ENCODE measurements around the gene TADA2B.

Gene TADA2B

GRCh38 chr4:7030856-7031255 lies 12.3 kb upstream of the TADA2B start:
- Histone ChIP-seq H3K27ac (ENCODE audit: low read length) (no peak overlapping the region), H3K9ac (ENCODE audit: low read length) (no peak overlapping the region), H2AFZ (ENCODE audit: low read depth, low read length) (no peak overlapping the region), H3K4me2 (ENCODE audit: low read length) (no peak overlapping the region), H3K4me1 (ENCODE audit: low read length) (no peaks in the 10 kb centered on the region), H3K36me3 (replicated peaks; ENCODE audit: low read depth, low read length) (peaks cover 28% of the 10 kb centered on the region), H3K27me3 (ENCODE audit: low read depth, low read length) (no peaks in the 10 kb centered on the region), H3K4me3 (ENCODE audit: low read length) (no peak overlapping the region), H4K20me1 (ENCODE audit: insufficient read depth, low read length) (no peaks in the 10 kb centered on the region), H3K79me2 (ENCODE audit: low read length) (no peaks in the 10 kb centered on the region), H3K9me3 (ENCODE audit: insufficient read depth, low read length) (no peaks in the 10 kb centered on the region)
- TF ChIP-seq EZH2phosphoT487 (IDR thresholded peaks at IDR 0.05; ENCODE audit: low read depth) (no peak), CTCF (IDR thresholded peaks at IDR 0.05; ENCODE audit: low read depth, low read length) (no peak)

GRCh38 chr4:7031558-7032449 lies 11.4 kb upstream of the TADA2B start:
- H2AFZ ChIP-seq (ENCODE audit: low read depth, low read length) = no peak overlapping the region

GRCh38 chr4:7032596-7032995 lies 10.6 kb upstream of the TADA2B start:
- Histone ChIP-seq H3K4me1 (ENCODE audit: low read length) (no peaks in the 10 kb centered on the region), H3K79me2 (ENCODE audit: low read length) (no peaks in the 10 kb centered on the region), H3K27me3 (ENCODE audit: low read depth, low read length) (no peaks in the 10 kb centered on the region), H2AFZ (ENCODE audit: low read depth, low read length) (no peak overlapping the region), H3K9me3 (ENCODE audit: insufficient read depth, low read length) (no peaks in the 10 kb centered on the region), H3K27ac (ENCODE audit: low read length) (no peak overlapping the region), H3K9ac (ENCODE audit: low read length) (no peak overlapping the region), H3K4me2 (ENCODE audit: low read length) (no peak overlapping the region), H3K4me3 (ENCODE audit: low read length) (no peak overlapping the region), H4K20me1 (ENCODE audit: insufficient read depth, low read length) (no peaks in the 10 kb centered on the region), H3K36me3 (replicated peaks; ENCODE audit: low read depth, low read length) (peaks cover 24% of the 10 kb centered on the region)
- TF ChIP-seq EZH2phosphoT487 (IDR thresholded peaks at IDR 0.05; ENCODE audit: low read depth) = no peak

More at GRCh38 chr4:7031558-7032449, 11.4 kb upstream of the TADA2B start:
- Histone ChIP-seq H3K4me2 (ENCODE audit: low read length) (no peak overlapping the region), H3K27me3 (ENCODE audit: low read depth, low read length) (no peaks in the 10 kb centered on the region), H3K9ac (ENCODE audit: low read length) (no peak overlapping the region), H4K20me1 (ENCODE audit: insufficient read depth, low read length) (no peaks in the 10 kb centered on the region), H3K27ac (ENCODE audit: low read length) (no peak overlapping the region), H3K36me3 (replicated peaks; ENCODE audit: low read depth, low read length) (peaks cover 28% of the 10 kb centered on the region), H3K4me3 (ENCODE audit: low read length) (no peak overlapping the region), H3K9me3 (ENCODE audit: insufficient read depth, low read length) (no peaks in the 10 kb centered on the region), H3K79me2 (ENCODE audit: low read length) (no peaks in the 10 kb centered on the region), H3K4me1 (ENCODE audit: low read length) (no peaks in the 10 kb centered on the region)
- TF ChIP-seq CTCF (IDR thresholded peaks at IDR 0.05; ENCODE audit: low read depth, low read length) = no peak

- Histone ChIP-seq H4K20me1 (ENCODE audit: insufficient read depth, low read length) (no peaks in the 10 kb centered on the region), H2AFZ (ENCODE audit: low read depth, low read length) (no peak overlapping the region), H3K79me2 (ENCODE audit: low read length) (no peaks in the 10 kb centered on the region), H3K9me3 (ENCODE audit: insufficient read depth, low read length) (no peaks in the 10 kb centered on the region), H3K4me1 (ENCODE audit: low read length) (no peaks in the 10 kb centered on the region), H3K4me3 (ENCODE audit: low read length) (no peak overlapping the region), H3K27me3 (ENCODE audit: low read depth, low read length) (no peaks in the 10 kb centered on the region), H3K27ac (ENCODE audit: low read length) (no peak overlapping the region), H3K9ac (ENCODE audit: low read length) (no peak overlapping the region), H3K36me3 (replicated peaks; ENCODE audit: low read depth, low read length) (peaks cover 21% of the 10 kb centered on the region), H3K4me2 (ENCODE audit: low read length) (no peak overlapping the region)
- TF ChIP-seq CTCF (IDR thresholded peaks at IDR 0.05; ENCODE audit: low read depth, low read length) (no peak), EZH2phosphoT487 (IDR thresholded peaks at IDR 0.05; ENCODE audit: low read depth) (no peak)
Measured at GRCh38 chr4:7034262-7035081, 8.7 kb upstream of the TADA2B start.
